KBM-7 (cell line): ENCODE measurements around the gene CSRNP2.
A peak's percentile ranks its signal among the peaks of the same experiment; 100 is the strongest.
"Not testable (repeated sequence)": the region's sequence is repeated elsewhere in the genome, so short reads cannot be mapped to it uniquely, and the experiment has no call there.

Experiments used
- DNase-seq: peaks from one replicate; pipeline ENCODE4 v3.0.0-alpha.2; 2015
- in situ Hi-C: fragments of 300-500 bp; cut with MboI; formaldehyde crosslinking; loops from 2 replicates; pipeline ENCODE4 v1.14.3; 2020; ENCODE audit warnings: low sequenced_read_pairs, low pct_unique_long_range_greater_than_20kb, mixed read lengths

The CSRNP2 gene

GRCh38 chr12:51078866-51079265 lies 4.5 kb downstream of the CSRNP2 start:
- in situ Hi-C loops, DNase-seq: not testable (repeated sequence)

- DNase-seq, result peak; percentile 19
- in situ Hi-C loops, result not testable (repeated sequence)
Observed at GRCh38 chr12:51078346-51078745, 5.0 kb downstream of the CSRNP2 start.

- in situ Hi-C loops, result no loop called here
- DNase-seq, result no peak
Observed at GRCh38 chr12:51077930-51078329, 5.5 kb downstream of the CSRNP2 start.

GRCh38 chr12:51076236-51076930 lies 7.0 kb downstream of the CSRNP2 start:
- in situ Hi-C loops, result no loop called here
- peak; percentile 35 for DNase-seq

GRCh38 chr12:51075390-51075789 lies 8.0 kb downstream of the CSRNP2 start:
- DNase-seq, result no peak
- in situ Hi-C loops, result no loop called here

- in situ Hi-C loops, result no loop called here
Observed at GRCh38 chr12:51071663-51072062, 11.7 kb downstream of the CSRNP2 start.

GRCh38 chr12:51070004-51070403 lies 13.4 kb downstream of the CSRNP2 start:
- in situ Hi-C loops, result no loop called here
- DNase-seq, result no peak

More at GRCh38 chr12:51071663-51072062, 11.7 kb downstream of the CSRNP2 start:
- no peak for DNase-seq

GRCh38 chr12:51067771-51068170 lies 15.6 kb downstream of the CSRNP2 start:
- DNase-seq, result no peak
- in situ Hi-C loops, result no loop called here

- no peak for DNase-seq
- in situ Hi-C loops, result no loop called here
Observed at GRCh38 chr12:51067229-51067628, 16.2 kb downstream of the CSRNP2 start.

GRCh38 chr12:51065530-51065929 lies 17.9 kb downstream of the CSRNP2 start:
- in situ Hi-C loops, result no loop called here
- DNase-seq, result no peak

GRCh38 chr12:51062631-51063397 lies 20.6 kb downstream of the CSRNP2 start:
- DNase-seq, result no peak
- in situ Hi-C loops, result no loop called here

GRCh38 chr12:51059086-51059485 lies 24.3 kb downstream of the CSRNP2 start:
- in situ Hi-C loops, result no loop called here

GRCh38 chr12:51056242-51056641 lies 27.2 kb downstream of the CSRNP2 start:
- DNase-seq, result no peak
- in situ Hi-C loops, result no loop called here

More at GRCh38 chr12:51059086-51059485, 24.3 kb downstream of the CSRNP2 start:
- DNase-seq, result no peak

- DNase-seq, result no peak
- in situ Hi-C loops, result no loop called here
Observed at GRCh38 chr12:51055060-51055459, 28.3 kb downstream of the CSRNP2 start.

- DNase-seq, result peak; percentile 58
- in situ Hi-C loops, result no loop called here
Observed at GRCh38 chr12:51051787-51052186, 31.6 kb downstream of the CSRNP2 start.

GRCh38 chr12:51049525-51049924 lies 33.9 kb downstream of the CSRNP2 start:
- no peak for DNase-seq
- in situ Hi-C loops, result no loop called here

GRCh38 chr12:51048661-51049251 lies 34.6 kb downstream of the CSRNP2 start:
- in situ Hi-C loops, result no loop called here
- peak; percentile 26 for DNase-seq

GRCh38 chr12:51047655-51048540 lies 35.5 kb downstream of the CSRNP2 start, which contains the start of gene LETMD1:
Gene LETMD1, plus strand, starts transcription at chr12:51048327. Its CDS starts 30 bp downstream, at chr12:51048357.
- in situ Hi-C loops, result no loop called here
- peak; percentile 97 for DNase-seq

- in situ Hi-C loops, result no loop called here
- DNase-seq, result no peak
Observed at GRCh38 chr12:51036279-51036678, 47.1 kb downstream of the CSRNP2 start.
